Inferior parietal cortex (tissue), 1 donor: Measurements from ENCODE around the gene NUDT14.

Experiments
- DNase-seq: peaks from one replicate; pipeline ENCODE4 v3.0.0-alpha.2; 2016; ENCODE audit errors: extremely low spot score

The NUDT14 gene

GRCh38 chr14:105212541-105213300 lies 31.6 kb upstream of the NUDT14 start:
- DNase-seq, result no peak

GRCh38 chr14:105211758-105212089 lies 30.6 kb upstream of the NUDT14 start:
- DNase-seq, result no peak

- DNase-seq, result no peak
Measured at GRCh38 chr14:105211086-105211757, 30.1 kb upstream of the NUDT14 start.

GRCh38 chr14:105210266-105211025 lies 29.3 kb upstream of the NUDT14 start:
- DNase-seq, result no peak

- no peak for DNase-seq
Measured at GRCh38 chr14:105209646-105210045, 28.5 kb upstream of the NUDT14 start.

- no peak for DNase-seq
Measured at GRCh38 chr14:105209091-105209490, 28.0 kb upstream of the NUDT14 start.

GRCh38 chr14:105208738-105209075 lies 27.6 kb upstream of the NUDT14 start:
- DNase-seq, result no peak

- no peak for DNase-seq
Measured at GRCh38 chr14:105207996-105208737, 27.1 kb upstream of the NUDT14 start.

- no peak for DNase-seq
Measured at GRCh38 chr14:105207460-105207901, 26.4 kb upstream of the NUDT14 start.

- DNase-seq, result no peak
Measured at GRCh38 chr14:105206873-105207272, 25.8 kb upstream of the NUDT14 start.

GRCh38 chr14:105205673-105206208 lies 24.6 kb upstream of the NUDT14 start:
- no peak for DNase-seq

- DNase-seq, result no peak
Measured at GRCh38 chr14:105204931-105205672, 24.0 kb upstream of the NUDT14 start.

GRCh38 chr14:105204206-105204930 lies 23.3 kb upstream of the NUDT14 start:
- peak; percentile 50 for DNase-seq

GRCh38 chr14:105203701-105204100 lies 22.6 kb upstream of the NUDT14 start:
- no peak for DNase-seq

- DNase-seq, result peak; percentile 65
Measured at GRCh38 chr14:105203057-105203531, 22.0 kb upstream of the NUDT14 start.

- no peak for DNase-seq
Measured at GRCh38 chr14:105201925-105202513, 20.9 kb upstream of the NUDT14 start.

GRCh38 chr14:105201156-105201924 lies 20.2 kb upstream of the NUDT14 start:
- DNase-seq, result no peak

- no peak for DNase-seq
Measured at GRCh38 chr14:105200641-105201040, 19.5 kb upstream of the NUDT14 start.

GRCh38 chr14:105200074-105200473 lies 19.0 kb upstream of the NUDT14 start:
- no peak for DNase-seq
